ENCODE results near the gene BACH2. TPM values are rescaled to one million over a fixed set of nuclear protein-coding genes. Genes with fewer than 3 reads are reported as not detected.

Gene BACH2
- total and polyA plus RNA-seq, 4 donors = 0.78 to 17.4 (median 3.2) TPM

- H3K4me1 ChIP-seq (ENCODE audit: control insufficient read depth in 5 of 5, insufficient read depth in 5 of 5, low read length in 5 of 5) = peaks cover 0 to 12% (median 2%) of the 10 kb centered on the region in 5 donors
- H3K27me3 ChIP-seq (ENCODE audit: control insufficient read depth in 3 of 3, insufficient read depth in 3 of 3, low read length in 2 of 3) = no peaks in the 10 kb centered on the region
- no peak overlapping the region for H3K4me3 ChIP-seq
- 96 to 99% methylated on average over 8 of the region's 8 CpGs for WGBS, 2 donors
- no peak overlapping the region for H3K9ac ChIP-seq (ENCODE audit: insufficient read depth in 1 of 2, low read length in 2 of 2)
- no peaks in the 10 kb centered on the region for H3K9me3 ChIP-seq (ENCODE audit: control insufficient read depth in 4 of 4, insufficient read depth in 3 of 4, low read length in 3 of 4)
- DNase-seq (no peak), ATAC-seq (ENCODE audit: insufficient read depth, low FRiP score) (no peak)
- no peak overlapping the region for H3K27ac ChIP-seq (ENCODE audit: low read depth in 1 of 2, low read length in 1 of 2)
- no peak for TF ChIP-seq CTCF (IDR thresholded peaks at IDR 0.05; ENCODE audit: control extremely low read depth, extremely low read depth)
- H3K36me3 ChIP-seq (ENCODE audit: control insufficient read depth in 4 of 4, insufficient read depth in 4 of 4, low read length in 4 of 4) = peaks cover 0 to 11% (median 3%) of the 10 kb centered on the region in 4 donors
Observed at GRCh38 chr6:89942601-89943000, 354.0 kb downstream of the BACH2 start.

- ATAC-seq (ENCODE audit: insufficient read depth, low FRiP score) = no peak
- Histone ChIP-seq H3K36me3 (ENCODE audit: control insufficient read depth in 4 of 4, insufficient read depth in 4 of 4, low read length in 4 of 4) (peaks cover 0 to 11% (median 3%) of the 10 kb centered on the region in 4 donors), H3K4me1 (ENCODE audit: control insufficient read depth in 5 of 5, insufficient read depth in 5 of 5, low read length in 5 of 5) (peaks cover 0 to 12% (median 2%) of the 10 kb centered on the region in 5 donors), H3K9ac (ENCODE audit: insufficient read depth in 1 of 2, low read length in 2 of 2) (no peak overlapping the region), H3K9me3 (ENCODE audit: control insufficient read depth in 4 of 4, insufficient read depth in 3 of 4, low read length in 3 of 4) (no peaks in the 10 kb centered on the region), H3K27me3 (ENCODE audit: control insufficient read depth in 3 of 3, insufficient read depth in 3 of 3, low read length in 2 of 3) (no peaks in the 10 kb centered on the region), H3K4me3 (no peak overlapping the region), H3K27ac (ENCODE audit: low read depth in 1 of 2, low read length in 1 of 2) (no peak overlapping the region)
- WGBS, 2 donors = 72 to 85% methylated on average over 6 of the region's 6 CpGs
- DNase-seq = peak in 2 of 3 donors; percentile 17 to 46
- TF ChIP-seq CTCF (IDR thresholded peaks at IDR 0.05; ENCODE audit: control extremely low read depth, extremely low read depth) = no peak
Observed at GRCh38 chr6:89941763-89942497, 354.7 kb downstream of the BACH2 start.

GRCh38 chr6:89941031-89941762, 355.4 kb downstream of the BACH2 start:
- DNase-seq (peak; percentile 26 to 40 (median 39)), ATAC-seq (ENCODE audit: insufficient read depth, low FRiP score) (peak; percentile 49)
- Histone ChIP-seq H3K9ac (ENCODE audit: insufficient read depth in 1 of 2, low read length in 2 of 2) (peak overlapping the region in 1 of 2 donors; percentile 24), H3K27ac (ENCODE audit: low read depth in 1 of 2, low read length in 1 of 2) (peak overlapping the region in 1 of 2 donors; percentile 20), H3K36me3 (ENCODE audit: control insufficient read depth in 4 of 4, insufficient read depth in 4 of 4, low read length in 4 of 4) (peaks cover 0 to 17% (median 3%) of the 10 kb centered on the region in 4 donors), H3K4me3 (no peak overlapping the region), H3K4me1 (ENCODE audit: control insufficient read depth in 5 of 5, insufficient read depth in 5 of 5, low read length in 5 of 5) (peaks cover 0 to 12% (median 2%) of the 10 kb centered on the region in 5 donors), H3K9me3 (ENCODE audit: control insufficient read depth in 4 of 4, insufficient read depth in 3 of 4, low read length in 3 of 4) (no peaks in the 10 kb centered on the region), H3K27me3 (ENCODE audit: control insufficient read depth in 3 of 3, insufficient read depth in 3 of 3, low read length in 2 of 3) (no peaks in the 10 kb centered on the region)
- 58 to 71% methylated on average over 15 of the region's 15 CpGs for WGBS, 2 donors
- no peak for TF ChIP-seq CTCF (IDR thresholded peaks at IDR 0.05; ENCODE audit: control extremely low read depth, extremely low read depth)
